Testis (tissue), 2 donors: ENCODE data around the gene ITPRIP.

Experiments
- CTCF ChIP-seq, 3 experiments: fragments of 450-650 bp in 2 of 3; fragments of 200-600 bp in 1 of 3; sonication (generic) in 1 of 3; IDR thresholded peaks; one replicate each; pipeline ENCODE4 v1.5.1; 2016 to 2019; ENCODE audit warnings: antibody characterized with exemption in 3 of 3, mild to moderate bottlenecking in 2 of 3, moderate library complexity in 1 of 3
- POLR2A ChIP-seq: fragments of 450-650 bp; IDR thresholded peaks from one replicate; pipeline ENCODE4 v1.6.1; 2017; ENCODE audit warnings: antibody characterized with exemption, mild to moderate bottlenecking, moderate library complexity

- no peak for TF ChIP-seq CTCF (IDR thresholded peaks at IDR 0.05)
- no peak for TF ChIP-seq POLR2A
These were observed 51.3 kb downstream of the ITPRIP start for GRCh38 chr10:104286939-104287338.
